KMS-11 (cell line): ENCODE data around the gene MAP4K4.
"Not testable (repeated sequence)": the region's sequence is repeated elsewhere in the genome, so short reads cannot be mapped to it uniquely, and the experiment has no call there.

Source experiments
- H2AFZ ChIP-seq: fragments of 200-600 bp; sonication (generic); 2 replicates; pipeline ENCODE4 v1.6.1; 2016; ENCODE audit warnings: antibody characterized with exemption, mixed run types, low read depth
- H3K27ac ChIP-seq: fragments of 200-600 bp; sonication (generic); 2 replicates; pipeline ENCODE4 v1.6.1; 2016; ENCODE audit warnings: mild to moderate bottlenecking, mixed run types
- H3K27me3 ChIP-seq: fragments of 200-600 bp; sonication (generic); 2 replicates; pipeline ENCODE4 v1.6.1; 2017; ENCODE audit warnings: mild to moderate bottlenecking, low read depth, mixed run types, moderate library complexity; ENCODE audit not compliant: insufficient read depth
- H3K36me3 ChIP-seq: fragments of 200-600 bp; sonication (generic); 2 replicates; pipeline ENCODE4 v1.6.1; 2017; ENCODE audit warnings: mild to moderate bottlenecking, mixed run types; ENCODE audit not compliant: insufficient read depth
- H3K4me1 ChIP-seq: fragments of 200-600 bp; sonication (generic); 2 replicates; pipeline ENCODE4 v1.6.1; 2016; ENCODE audit warnings: mild to moderate bottlenecking, low read depth, mixed run types; ENCODE audit not compliant: poor library complexity, severe bottlenecking
- H3K4me2 ChIP-seq: fragments of 200-600 bp; sonication (generic); 2 replicates; pipeline ENCODE4 v1.7.0; 2016; ENCODE audit warnings: mild to moderate bottlenecking, mixed run types
- H3K4me3 ChIP-seq: fragments of 200-600 bp; sonication (generic); IDR thresholded peaks from 2 replicates; pipeline ENCODE4 v1.6.1; 2017; ENCODE audit warnings: low read depth, low read length, mixed read lengths; ENCODE audit not compliant: insufficient read depth
- H3K79me2 ChIP-seq: fragments of 200-600 bp; sonication (generic); 2 replicates; pipeline ENCODE4 v1.6.1; 2016; ENCODE audit warnings: low read depth, mixed run types; ENCODE audit not compliant: insufficient read depth
- H3K9ac ChIP-seq: fragments of 200-600 bp; sonication (generic); 2 replicates; pipeline ENCODE4 v1.6.1; 2016; ENCODE audit warnings: mild to moderate bottlenecking, mixed run types
- H4K20me1 ChIP-seq: fragments of 200-600 bp; sonication (generic); 2 replicates; pipeline ENCODE4 v1.6.1; 2016; ENCODE audit warnings: mild to moderate bottlenecking, mixed run types; ENCODE audit not compliant: insufficient read depth
- TF ChIP-seq, protein P1 (sequence below): fragments of 200-600 bp; sonication (generic); conservative IDR thresholded peaks from 2 replicates; pipeline ENCODE4 v1.6.1; 2017; ENCODE audit warnings: low read depth, mild to moderate bottlenecking, antibody characterized with exemption, low read length, moderate library complexity, mixed read lengths

The MAP4K4 gene

DNA sequence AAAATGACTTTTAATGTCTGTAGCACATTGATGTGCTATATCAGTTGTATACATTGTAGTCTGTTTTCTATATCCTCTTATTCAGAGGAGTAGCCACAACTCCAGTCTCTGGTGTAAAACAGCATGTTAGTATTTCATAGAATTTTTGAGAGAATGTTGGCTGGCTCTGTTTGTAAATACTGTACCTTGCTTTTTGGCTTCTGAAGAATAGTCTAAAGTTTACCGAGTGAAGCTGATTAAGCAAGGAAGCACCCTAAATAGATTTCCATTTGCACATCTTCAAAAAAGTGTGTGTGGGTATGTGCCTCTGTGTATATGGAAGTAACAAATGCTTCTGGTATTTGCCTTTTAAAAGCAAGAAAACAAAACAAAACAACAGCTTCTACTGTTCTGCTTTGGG, 50.5 kb downstream of the MAP4K4 start:
- peaks cover 27% of the 10 kb centered on the region; the same call in 1 of the 2 replicates for H3K79me2 ChIP-seq
- H2AFZ ChIP-seq, result no peak overlapping the region
- TF ChIP-seq, protein P1, sequence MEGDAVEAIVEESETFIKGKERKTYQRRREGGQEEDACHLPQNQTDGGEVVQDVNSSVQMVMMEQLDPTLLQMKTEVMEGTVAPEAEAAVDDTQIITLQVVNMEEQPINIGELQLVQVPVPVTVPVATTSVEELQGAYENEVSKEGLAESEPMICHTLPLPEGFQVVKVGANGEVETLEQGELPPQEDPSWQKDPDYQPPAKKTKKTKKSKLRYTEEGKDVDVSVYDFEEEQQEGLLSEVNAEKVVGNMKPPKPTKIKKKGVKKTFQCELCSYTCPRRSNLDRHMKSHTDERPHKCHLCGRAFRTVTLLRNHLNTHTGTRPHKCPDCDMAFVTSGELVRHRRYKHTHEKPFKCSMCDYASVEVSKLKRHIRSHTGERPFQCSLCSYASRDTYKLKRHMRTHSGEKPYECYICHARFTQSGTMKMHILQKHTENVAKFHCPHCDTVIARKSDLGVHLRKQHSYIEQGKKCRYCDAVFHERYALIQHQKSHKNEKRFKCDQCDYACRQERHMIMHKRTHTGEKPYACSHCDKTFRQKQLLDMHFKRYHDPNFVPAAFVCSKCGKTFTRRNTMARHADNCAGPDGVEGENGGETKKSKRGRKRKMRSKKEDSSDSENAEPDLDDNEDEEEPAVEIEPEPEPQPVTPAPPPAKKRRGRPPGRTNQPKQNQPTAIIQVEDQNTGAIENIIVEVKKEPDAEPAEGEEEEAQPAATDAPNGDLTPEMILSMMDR, result no peak
- no peak overlapping the region for H3K4me3 ChIP-seq
- no peak overlapping the region for H3K27ac ChIP-seq
- H3K4me2 ChIP-seq, result no peak overlapping the region
- H4K20me1 ChIP-seq, result 0 out of 2 replicates have a peak, but pooled peaks cover under 1% of the 10 kb centered on the region
- no peak overlapping the region for H3K9ac ChIP-seq
- H3K36me3 ChIP-seq, result no peaks in the 10 kb centered on the region
- H3K4me1 ChIP-seq, result peaks cover 22% of the 10 kb centered on the region
- H3K27me3 ChIP-seq, result no peaks in the 10 kb centered on the region

GRCh38 chr2:101748462-101748861, 51.0 kb downstream of the MAP4K4 start:
- H3K9ac ChIP-seq, H3K36me3 ChIP-seq, H2AFZ ChIP-seq, H3K27me3 ChIP-seq, H3K4me2 ChIP-seq, H3K27ac ChIP-seq, H4K20me1 ChIP-seq, H3K4me3 ChIP-seq: not testable (repeated sequence)
- H3K4me1 ChIP-seq, result peaks cover 27% of the 10 kb centered on the region
- peaks cover 27% of the 10 kb centered on the region; the same call in 1 of the 2 replicates for H3K79me2 ChIP-seq

- 0 out of 2 replicates have a peak, but pooled peaks cover 5% of the 10 kb centered on the region for H4K20me1 ChIP-seq
- no peak overlapping the region for H3K4me2 ChIP-seq
- H3K27ac ChIP-seq, result no peak overlapping the region
- no peaks in the 10 kb centered on the region for H3K36me3 ChIP-seq
- no peak overlapping the region for H3K4me3 ChIP-seq
- H3K79me2 ChIP-seq, result peaks cover 12% of the 10 kb centered on the region; the same call in 1 of the 2 replicates
- H3K27me3 ChIP-seq, result no peaks in the 10 kb centered on the region
- TF ChIP-seq, protein P1, result no peak
- no peak overlapping the region for H2AFZ ChIP-seq
- no peak overlapping the region for H3K9ac ChIP-seq
- peaks cover 48% of the 10 kb centered on the region for H3K4me1 ChIP-seq
Observed at GRCh38 chr2:101750688-101751087, 53.2 kb downstream of the MAP4K4 start.

GRCh38 chr2:101751276-101751815, 53.8 kb downstream of the MAP4K4 start:
- no peak overlapping the region for H3K9ac ChIP-seq
- peaks cover 9% of the 10 kb centered on the region; the same call in 1 of the 2 replicates for H3K79me2 ChIP-seq
- H3K27me3 ChIP-seq, result no peaks in the 10 kb centered on the region
- 0 out of 2 replicates have a peak, but pooled peaks cover 5% of the 10 kb centered on the region for H4K20me1 ChIP-seq
- no peak overlapping the region for H3K4me3 ChIP-seq
- peaks cover 55% of the 10 kb centered on the region for H3K4me1 ChIP-seq
- H2AFZ ChIP-seq, result no peak overlapping the region
- H3K36me3 ChIP-seq, result no peaks in the 10 kb centered on the region
- no peak overlapping the region for H3K27ac ChIP-seq
- TF ChIP-seq, protein P1, result no peak
- no peak overlapping the region for H3K4me2 ChIP-seq

DNA sequence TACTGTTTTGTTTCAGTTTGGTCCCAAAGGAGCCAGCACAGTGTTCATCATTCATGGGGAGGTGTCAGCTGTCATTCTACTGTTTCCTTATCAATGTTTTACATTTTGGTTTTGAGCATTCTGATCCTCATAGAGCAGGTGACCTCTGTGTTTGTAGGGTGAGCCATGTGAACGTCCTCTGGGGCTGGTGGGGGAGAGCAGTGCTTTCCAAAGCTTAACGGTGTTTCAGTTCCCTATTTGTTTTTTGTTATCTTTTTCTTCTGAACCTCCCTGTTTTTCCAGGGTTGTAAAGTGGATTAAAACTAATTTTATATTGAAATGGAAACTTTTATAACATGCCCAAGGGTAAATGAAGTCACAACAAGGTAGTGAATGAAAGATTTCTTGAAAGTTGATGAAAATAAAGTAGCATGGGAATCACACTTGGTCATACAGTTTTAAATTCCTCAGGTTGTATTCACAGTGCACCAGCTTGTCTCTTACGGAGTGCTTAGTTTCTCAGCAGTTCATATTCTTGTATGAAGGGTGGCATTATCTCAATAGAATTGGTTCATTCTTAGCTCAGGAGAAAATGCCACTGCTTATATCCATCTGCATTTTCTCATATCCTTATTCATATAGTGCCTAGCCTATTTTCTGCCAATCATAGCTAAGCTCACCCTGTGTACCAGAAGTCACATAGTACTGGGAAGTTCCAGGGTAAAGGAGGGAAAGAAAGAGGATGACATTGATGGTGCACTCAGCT, 54.5 kb downstream of the MAP4K4 start:
- H3K79me2 ChIP-seq, result peaks cover 5% of the 10 kb centered on the region; the same call in 1 of the 2 replicates
- H2AFZ ChIP-seq, result no peak overlapping the region
- 0 out of 2 replicates have a peak, but pooled peaks cover 5% of the 10 kb centered on the region for H4K20me1 ChIP-seq
- H3K4me1 ChIP-seq, result peaks cover 59% of the 10 kb centered on the region
- no peak overlapping the region for H3K27ac ChIP-seq
- no peak overlapping the region for H3K9ac ChIP-seq
- H3K27me3 ChIP-seq, result no peaks in the 10 kb centered on the region
- H3K4me2 ChIP-seq, result no peak overlapping the region
- H3K4me3 ChIP-seq, result no peak overlapping the region
- TF ChIP-seq, protein P1, result no peak
- H3K36me3 ChIP-seq, result no peaks in the 10 kb centered on the region
